Memory B cell (primary cell): ENCODE results near the gene TMEM134.

Experiments used
- ATAC-seq: fragments of 150-1000 bp; cut with Tn5 transposase; 2 replicates; pipeline ENCODE4 v1.10.0; 2021; ENCODE audit warnings: low read depth, mild to moderate bottlenecking, moderate library complexity
- DNase-seq, 2 donors: peaks; one replicate each; pipeline ENCODE4 v3.0.0; 2022; ENCODE audit warnings: low spot score in 2 of 2
- H3K27ac Mint-ChIP-seq: one replicate; pipeline ENCODE4 v1.8.0; 2022; ENCODE audit warnings: mild to moderate bottlenecking, moderate library complexity, mixed read lengths
- H3K27me3 Mint-ChIP-seq: one replicate; pipeline ENCODE4 v1.8.0; 2022; ENCODE audit warnings: mixed read lengths
- H3K36me3 Mint-ChIP-seq: one replicate; pipeline ENCODE4 v1.8.0; 2022; ENCODE audit warnings: mild to moderate bottlenecking, mixed read lengths
- H3K4me1 Mint-ChIP-seq: one replicate; pipeline ENCODE4 v1.8.0; 2022; ENCODE audit warnings: mixed read lengths
- H3K4me3 Mint-ChIP-seq: one replicate; pipeline ENCODE4 v1.8.0; 2022; ENCODE audit warnings: mild to moderate bottlenecking, moderate library complexity, mixed read lengths
- H3K9me3 Mint-ChIP-seq: one replicate; pipeline ENCODE4 v1.8.0; 2022; ENCODE audit warnings: mixed read lengths

TMEM134 gene

GRCh38 chr11:67416416-67417335 lies 52.4 kb downstream of the TMEM134 start:
- peak; percentile 37 for ATAC-seq
- Mint-ChIP-seq H3K27me3 (no peaks in the 10 kb centered on the region), H3K36me3 (no peaks in the 10 kb centered on the region), H3K4me3 (peak overlapping the region; percentile 87), H3K4me1 (peaks cover 56% of the 10 kb centered on the region), H3K27ac (peak overlapping the region; percentile 71), H3K9me3 (no peaks in the 10 kb centered on the region)
- DNase-seq = peak in 1 of 2 donors; percentile 58

- DNase-seq (no peak), ATAC-seq (no peak)
- H3K27ac Mint-ChIP-seq = peak within 1 kb of the TSS; percentile 80
- H3K4me1 Mint-ChIP-seq = peaks cover 59% of the 10 kb centered on the region
- H3K9me3 Mint-ChIP-seq = no peaks in the 10 kb centered on the region
- no peaks in the 10 kb centered on the region for H3K36me3 Mint-ChIP-seq
- no peaks in the 10 kb centered on the region for H3K27me3 Mint-ChIP-seq
- H3K4me3 Mint-ChIP-seq = peak within 1 kb of the TSS; percentile 90
Measured at GRCh38 chr11:67415501-67416304, 53.3 kb downstream of the TMEM134 start, which contains the start of gene CARNS1. CARNS1 (plus strand) TSS chr11:67415678; CDS start chr11:67416200, 522 bp downstream.

DNA sequence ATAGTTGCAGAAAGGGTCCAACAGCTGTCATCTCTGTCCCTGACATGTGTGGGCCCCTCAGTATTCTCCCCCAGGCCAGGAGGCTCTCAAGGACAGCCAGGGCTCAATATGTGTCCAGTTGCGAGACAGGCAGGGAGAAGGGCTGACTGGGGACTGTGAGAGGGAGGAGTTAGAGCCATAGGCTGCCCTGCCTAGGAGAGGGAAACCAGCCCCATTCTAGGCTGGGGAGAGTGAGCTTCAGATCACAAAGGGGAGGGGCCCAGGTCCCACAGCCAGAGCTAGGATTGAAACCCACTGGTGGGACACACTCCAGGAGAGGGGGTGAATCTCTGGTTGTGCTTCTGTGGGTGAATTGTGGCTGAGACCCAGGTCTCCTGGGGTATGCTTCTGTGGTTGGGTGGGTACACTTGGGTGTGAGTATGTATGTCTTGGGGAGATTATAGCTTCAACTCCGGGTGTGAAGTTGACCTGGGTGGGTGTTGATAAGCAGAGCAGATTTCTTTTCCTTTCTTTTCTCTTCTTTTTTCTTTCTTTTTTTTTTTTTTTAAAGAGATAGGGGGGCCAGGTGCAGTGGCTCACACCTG lies 55.7 kb downstream of the TMEM134 start:
- ATAC-seq (no peak), DNase-seq (no peak)
- peak overlapping the region; percentile 45 for H3K4me3 Mint-ChIP-seq
- peak overlapping the region; percentile 15 for H3K27ac Mint-ChIP-seq
- peaks cover 63% of the 10 kb centered on the region for H3K4me1 Mint-ChIP-seq
- peaks cover 3% of the 10 kb centered on the region for H3K36me3 Mint-ChIP-seq
- no peaks in the 10 kb centered on the region for H3K9me3 Mint-ChIP-seq
- H3K27me3 Mint-ChIP-seq = no peaks in the 10 kb centered on the region

DNA sequence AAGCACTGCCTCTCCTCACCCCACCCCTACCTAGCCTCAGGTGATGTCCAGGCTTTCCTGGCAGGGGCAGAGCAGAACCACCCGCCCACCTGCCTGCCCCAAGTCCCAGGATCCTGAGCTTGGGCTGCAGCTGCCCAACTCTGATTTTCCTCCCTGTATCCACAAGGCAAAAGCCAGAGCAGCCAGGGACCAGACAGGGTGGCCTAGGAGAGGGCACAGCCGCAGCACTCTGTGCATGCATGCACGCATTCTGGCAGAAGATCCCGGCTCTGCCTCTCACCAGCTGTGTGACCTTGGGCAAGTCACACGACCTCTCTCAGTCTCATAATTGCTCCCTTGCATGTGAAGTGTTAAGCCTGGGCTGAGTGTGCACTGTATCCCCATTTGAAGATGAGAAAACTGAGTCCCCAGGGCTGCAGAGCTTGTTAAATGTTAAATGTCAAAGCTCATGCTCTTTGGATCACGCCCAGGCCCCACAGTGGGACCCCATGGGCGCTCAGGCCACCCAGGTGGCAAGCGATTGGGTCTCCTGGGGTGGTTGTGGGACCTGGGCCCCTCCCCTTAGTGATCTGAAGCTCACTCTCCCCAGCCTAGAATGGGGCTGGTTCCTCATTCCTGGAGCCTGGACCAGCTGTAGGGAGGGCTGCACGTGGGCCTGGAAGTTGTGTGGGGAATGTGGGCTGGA lies 56.4 kb downstream of the TMEM134 start:
- Mint-ChIP-seq H3K4me1 (peaks cover 63% of the 10 kb centered on the region), H3K36me3 (peaks cover 4% of the 10 kb centered on the region), H3K27ac (peak overlapping the region; percentile 15), H3K4me3 (peak overlapping the region; percentile 45), H3K9me3 (no peaks in the 10 kb centered on the region), H3K27me3 (no peaks in the 10 kb centered on the region)
- ATAC-seq = no peak
- no peak for DNase-seq

DNA sequence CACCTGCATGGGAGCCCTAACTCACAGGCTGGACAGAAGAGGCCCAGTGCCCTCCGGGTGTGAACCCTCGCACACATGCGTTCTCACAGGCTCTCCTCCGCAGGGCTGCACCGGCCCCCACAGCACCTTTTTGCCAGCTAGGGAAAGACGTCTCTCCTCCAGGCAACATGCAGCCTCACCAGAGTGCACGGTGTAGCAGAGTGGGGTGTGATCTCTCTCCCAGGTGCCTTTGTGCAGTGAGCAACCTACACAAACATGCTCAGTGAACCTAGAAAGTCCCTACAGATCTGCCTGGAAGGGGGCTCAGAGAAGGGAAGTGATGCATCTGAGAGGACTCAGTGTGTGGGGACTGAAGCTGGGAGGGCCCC lies 57.3 kb downstream of the TMEM134 start:
- H3K4me3 Mint-ChIP-seq = peak overlapping the region; percentile 59
- H3K4me1 Mint-ChIP-seq = peaks cover 63% of the 10 kb centered on the region
- peak overlapping the region; percentile 15 for H3K27ac Mint-ChIP-seq

More for the DNA sequence above, 57.3 kb downstream of the TMEM134 start:
- Mint-ChIP-seq H3K9me3 (no peaks in the 10 kb centered on the region), H3K27me3 (no peaks in the 10 kb centered on the region), H3K36me3 (peaks cover 10% of the 10 kb centered on the region)
- DNase-seq (no peak), ATAC-seq (peak; percentile 9)
